Measurements from ENCODE around the gene DOK3. TPM values are rescaled to one million over a fixed set of nuclear protein-coding genes. Genes with fewer than 3 reads are reported as not detected.

DOK3 gene, protein sequence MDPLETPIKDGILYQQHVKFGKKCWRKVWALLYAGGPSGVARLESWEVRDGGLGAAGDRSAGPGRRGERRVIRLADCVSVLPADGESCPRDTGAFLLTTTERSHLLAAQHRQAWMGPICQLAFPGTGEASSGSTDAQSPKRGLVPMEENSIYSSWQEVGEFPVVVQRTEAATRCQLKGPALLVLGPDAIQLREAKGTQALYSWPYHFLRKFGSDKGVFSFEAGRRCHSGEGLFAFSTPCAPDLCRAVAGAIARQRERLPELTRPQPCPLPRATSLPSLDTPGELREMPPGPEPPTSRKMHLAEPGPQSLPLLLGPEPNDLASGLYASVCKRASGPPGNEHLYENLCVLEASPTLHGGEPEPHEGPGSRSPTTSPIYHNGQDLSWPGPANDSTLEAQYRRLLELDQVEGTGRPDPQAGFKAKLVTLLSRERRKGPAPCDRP
- 4.9 and 11.1 TPM in 2 replicates for total RNA-seq (2014; rRNA removed; shearing (Covaris generic))
- polyA plus RNA-seq (2016; fragmentation: Nextera tagmentation; extraction: Ambion mirVana): 2.2 and 2.8 TPM in 2 replicates
- long read RNA-seq, partial matches to known transcripts: 0 of 1 reads
- long read RNA-seq, other reads (novel, unspliced or antisense): 1 of 1 reads

DNA sequence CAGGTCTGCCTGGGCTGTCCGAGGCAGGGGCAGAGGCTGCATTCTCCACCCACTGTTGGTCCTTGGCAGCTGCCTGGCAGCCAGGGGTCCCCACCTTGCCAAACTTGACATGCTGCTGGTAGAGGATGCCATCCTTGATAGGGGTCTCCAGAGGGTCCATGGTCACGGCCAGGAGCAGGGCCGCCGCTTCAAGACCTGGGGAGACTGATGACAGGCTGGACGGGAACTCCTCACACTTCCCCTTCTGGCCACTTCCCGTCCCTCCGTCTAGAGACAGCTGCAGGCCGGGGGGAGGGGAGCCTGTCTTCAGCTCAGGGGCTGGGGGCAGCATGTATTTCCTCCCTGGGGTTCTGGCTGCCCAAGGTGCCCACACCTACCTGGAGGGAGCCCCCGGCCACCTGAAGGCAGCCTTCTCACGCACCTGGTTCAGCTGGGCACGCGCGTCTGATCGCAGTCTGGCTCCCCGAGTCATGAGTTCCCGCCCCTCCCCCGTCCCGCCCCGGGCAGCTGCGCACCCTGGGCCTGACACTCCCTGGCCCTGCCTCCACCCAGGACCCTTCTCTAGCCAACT, at the start of gene DOK3:
TSS of gene DOK3 (minus strand) at position 446 of the 571 bp plus-strand sequence. CDS start at position 160, 286 bp downstream.
- Histone ChIP-seq H3K27ac (ENCODE audit: low read depth) (no peak within 1 kb of the TSS), H3K4me3 (0 out of 2 replicates have a peak within 1 kb of the TSS, but pooled peaks have one; percentile 10), H3K79me2 (replicated peaks; ENCODE audit: insufficient read depth) (no peaks in the 10 kb centered on the region), H3F3A (replicated peaks; ENCODE audit: low read depth) (peaks cover 5% of the 10 kb centered on the region; the same call in 1 of the 2 replicates), H2AFZ (no peak within 1 kb of the TSS), H3K9me2 (ENCODE audit: insufficient read depth) (no peaks in the 10 kb centered on the region), H3K27me3 (ENCODE audit: insufficient read depth) (no peaks in the 10 kb centered on the region), H3K36me3 (ENCODE audit: insufficient read depth) (0 out of 2 replicates have a peak, but pooled peaks cover 3% of the 10 kb centered on the region), H4K20me1 (replicated peaks; ENCODE audit: insufficient read depth) (no peaks in the 10 kb centered on the region; the same call in 1 of the 2 replicates), H3K4me1 (ENCODE audit: insufficient read depth) (peaks cover 15% of the 10 kb centered on the region), H3K4me2 (peak within 1 kb of the TSS; percentile 55)
- peaks cover 2% of the 10 kb centered on the region; the same call in 1 of the 3 replicates for H3K9me3 Mint-ChIP-seq
- H3K27me3 Mint-ChIP-seq (ENCODE audit: insufficient read depth, low read depth, poor library complexity): peaks cover 14% of the 10 kb centered on the region
- H3K4me3 Mint-ChIP-seq: peak within 1 kb of the TSS; percentile 32; the same call in 1 of the 3 replicates
- H3K4me1 Mint-ChIP-seq: peaks cover 22% of the 10 kb centered on the region
- peaks cover 58% of the 10 kb centered on the region for H3K36me3 Mint-ChIP-seq (ENCODE audit: low read depth)
- peak within 1 kb of the TSS; percentile 81 for H3K27ac Mint-ChIP-seq
- DNase-seq (ENCODE audit: low spot score) (peak; percentile 60), ATAC-seq (peak; percentile 69)
- no peak for TF ChIP-seq STAT1 (IDR thresholded peaks at IDR 0.05; ENCODE audit: unreplicated experiment)
- TF ChIP-seq POLR2AphosphoS5 (IDR thresholded peaks at IDR 0.05; ENCODE audit: low read depth): no peak
- no peak for TF ChIP-seq ZNF114 (CRISPR knock-in tag; IDR thresholded peaks at IDR 0.05)
- no peak for TF ChIP-seq NANOG (IDR thresholded peaks at IDR 0.05; ENCODE audit: borderline replicate concordance)
- no peak for TF ChIP-seq JUNB (IDR thresholded peaks at IDR 0.05; ENCODE audit: unreplicated experiment)
- no peak for TF ChIP-seq CTCF (conservative IDR thresholded peaks at IDR 0.05; ENCODE audit: low read depth in 2 of 2)
- TF ChIP-seq ZNF462 (CRISPR knock-in tag; IDR thresholded peaks at IDR 0.05): no peak
- TF ChIP-seq, protein P1, sequence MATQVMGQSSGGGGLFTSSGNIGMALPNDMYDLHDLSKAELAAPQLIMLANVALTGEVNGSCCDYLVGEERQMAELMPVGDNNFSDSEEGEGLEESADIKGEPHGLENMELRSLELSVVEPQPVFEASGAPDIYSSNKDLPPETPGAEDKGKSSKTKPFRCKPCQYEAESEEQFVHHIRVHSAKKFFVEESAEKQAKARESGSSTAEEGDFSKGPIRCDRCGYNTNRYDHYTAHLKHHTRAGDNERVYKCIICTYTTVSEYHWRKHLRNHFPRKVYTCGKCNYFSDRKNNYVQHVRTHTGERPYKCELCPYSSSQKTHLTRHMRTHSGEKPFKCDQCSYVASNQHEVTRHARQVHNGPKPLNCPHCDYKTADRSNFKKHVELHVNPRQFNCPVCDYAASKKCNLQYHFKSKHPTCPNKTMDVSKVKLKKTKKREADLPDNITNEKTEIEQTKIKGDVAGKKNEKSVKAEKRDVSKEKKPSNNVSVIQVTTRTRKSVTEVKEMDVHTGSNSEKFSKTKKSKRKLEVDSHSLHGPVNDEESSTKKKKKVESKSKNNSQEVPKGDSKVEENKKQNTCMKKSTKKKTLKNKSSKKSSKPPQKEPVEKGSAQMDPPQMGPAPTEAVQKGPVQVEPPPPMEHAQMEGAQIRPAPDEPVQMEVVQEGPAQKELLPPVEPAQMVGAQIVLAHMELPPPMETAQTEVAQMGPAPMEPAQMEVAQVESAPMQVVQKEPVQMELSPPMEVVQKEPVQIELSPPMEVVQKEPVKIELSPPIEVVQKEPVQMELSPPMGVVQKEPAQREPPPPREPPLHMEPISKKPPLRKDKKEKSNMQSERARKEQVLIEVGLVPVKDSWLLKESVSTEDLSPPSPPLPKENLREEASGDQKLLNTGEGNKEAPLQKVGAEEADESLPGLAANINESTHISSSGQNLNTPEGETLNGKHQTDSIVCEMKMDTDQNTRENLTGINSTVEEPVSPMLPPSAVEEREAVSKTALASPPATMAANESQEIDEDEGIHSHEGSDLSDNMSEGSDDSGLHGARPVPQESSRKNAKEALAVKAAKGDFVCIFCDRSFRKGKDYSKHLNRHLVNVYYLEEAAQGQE (IDR thresholded peaks at IDR 0.05; ENCODE audit: unreplicated experiment): no peak
- TF ChIP-seq EZH2phosphoT487 (IDR thresholded peaks at IDR 0.05; ENCODE audit: unreplicated experiment): no peak
- no peak for TF ChIP-seq CREB1 (CRISPR knock-in tag; IDR thresholded peaks at IDR 0.05; ENCODE audit: low read depth)
- TF ChIP-seq ETS1 (IDR thresholded peaks at IDR 0.05): no peak
- TF ChIP-seq EZH2 (IDR thresholded peaks at IDR 0.05; ENCODE audit: low read depth, unreplicated experiment): no peak
